HCT116 (cell line): Measurements from ENCODE around the gene MKRN1. TPM values are rescaled to one million over a fixed set of nuclear protein-coding genes. Genes with fewer than 3 reads are reported as not detected.

Experiments used
- ATAC-seq: fragments of 200-7000 bp; cut with Tn5 transposase; 2 replicates; pipeline ENCODE4 v1.9.1; 2020; ENCODE audit warnings: mild to moderate bottlenecking, moderate library complexity
- BruUV-seq: library from RNA; stranded (reverse); fragments of 400-500 nt; replicated peaks from 2 replicates; lab custom pipeline; 2021; lab: Mats Ljungman, UMichigan
- CTCF ChIA-PET: fragments of 300-600 bp; sonication (Branson Sonifier 250); formaldehyde crosslinking; loops from one replicate; lab custom pipeline; 2021; ENCODE audit warnings: antibody characterized with exemption; lab: Charles Lee
- POLR2A ChIA-PET: fragments of 300-600, 350-600 bp; sonication (Branson Sonifier 250); formaldehyde crosslinking; loops from one replicate; lab custom pipeline; 2021; ENCODE audit warnings: antibody characterized with exemption; lab: Charles Lee
- RAD21 ChIA-PET, 2 experiments: fragments of 300-600 bp; sonication (Branson Sonifier 250); formaldehyde crosslinking; loops; one replicate each; lab custom pipeline; 2023; ENCODE audit warnings: low total read pairs in 2 of 2; ENCODE audit not compliant: uncharacterized antibody in 2 of 2, unreplicated experiment in 2 of 2, low non-redundant PET in 1 of 2; lab: Charles Lee
- DNase-seq: peaks from one replicate; pipeline ENCODE4 v3.0.0-alpha.2; 2010; ENCODE audit warnings: low read depth, low spot score
- H2AFZ ChIP-seq: fragments of 200-600 bp; shearing (Covaris generic), sonication (generic); 2 replicates; pipeline ENCODE4 v1.6.1; 2017; ENCODE audit warnings: low read depth, mixed run types, mixed read lengths, antibody characterized with exemption, low read length; ENCODE audit not compliant: poor library complexity, severe bottlenecking
- H3K27ac ChIP-seq: 2 replicates; pipeline ENCODE4 v1.5.1; 2012; ENCODE audit warnings: low read depth, low read length
- H3K27me3 ChIP-seq: fragments of 200-600 bp; sonication (generic); 2 replicates; pipeline ENCODE4 v1.6.1; 2016; ENCODE audit warnings: mixed run types, low read length, mixed read lengths; ENCODE audit not compliant: insufficient read depth
- H3K36me3 ChIP-seq, 2 experiments: fragments of 200-500 bp in 1 of 2; fragments of 200-600 bp in 1 of 2; sonication (Bioruptor generic) in 1 of 2; sonication (generic) in 1 of 2; 2 replicates each; pipeline versions ENCODE4 v1.5.1 to v1.6.1; 2014 to 2016; ENCODE audit warnings: low read length in 2 of 2, inconsistent platforms in 1 of 2, mixed read lengths in 1 of 2, mixed run types in 1 of 2; ENCODE audit not compliant: insufficient read depth in 2 of 2, control insufficient read depth in 1 of 2
- H3K4me1 ChIP-seq, 2 experiments: fragments of 200-600 bp in 1 of 2; sonication (generic) in 1 of 2; 2 replicates each; pipeline versions ENCODE4 v1.5.1 to v1.6.1; 2012 to 2017; ENCODE audit warnings: low read length in 2 of 2, inconsistent platforms in 1 of 2, mild to moderate bottlenecking in 1 of 2, mixed read lengths in 1 of 2, mixed run types in 1 of 2, moderate library complexity in 1 of 2; ENCODE audit not compliant: insufficient read depth in 2 of 2, control insufficient read depth in 1 of 2
- H3K4me2 ChIP-seq: fragments of 200-600 bp; sonication (generic); 2 replicates; pipeline ENCODE4 v1.6.1; 2017; ENCODE audit warnings: mixed run types, low read length, mixed read lengths
- H3K4me3 ChIP-seq, 2 experiments: fragments of 200-600 bp in 1 of 2; sonication (generic) in 1 of 2; replicated peaks in 1 of 2; 2 replicates each; pipeline ENCODE4 v1.5.1; 2011 to 2016; ENCODE audit warnings: low read length in 2 of 2, control low read depth in 1 of 2, low read depth in 1 of 2, mild to moderate bottlenecking in 1 of 2, mixed read lengths in 1 of 2, mixed run types in 1 of 2
- H3K79me2 ChIP-seq: fragments of 200-600 bp; sonication (generic); 2 replicates; pipeline ENCODE4 v1.6.1; 2017; ENCODE audit warnings: mild to moderate bottlenecking, mixed run types, low read length, moderate library complexity, mixed read lengths; ENCODE audit not compliant: insufficient read depth
- H3K9ac ChIP-seq: fragments of 200-600 bp; sonication (generic); 2 replicates; pipeline ENCODE4 v1.6.1; 2016; ENCODE audit warnings: low read length, mixed read lengths
- H3K9me2 ChIP-seq: fragments of 200-600 bp; sonication (generic), shearing (Covaris generic); 2 replicates; pipeline ENCODE4 v1.6.1; 2017; ENCODE audit warnings: mixed run types, mild to moderate bottlenecking, moderate library complexity; ENCODE audit not compliant: insufficient read depth
- H3K9me3 ChIP-seq, 2 experiments: fragments of 200-500 bp in 1 of 2; fragments of 200-600 bp in 1 of 2; sonication (Bioruptor generic) in 1 of 2; sonication (generic) in 1 of 2; 2 replicates each; pipeline ENCODE4 v1.6.1; 2014 to 2017; ENCODE audit warnings: low read length in 2 of 2, mixed read lengths in 2 of 2, inconsistent platforms in 1 of 2, low read depth in 1 of 2, mild to moderate bottlenecking in 1 of 2, mixed run types in 1 of 2, moderate library complexity in 1 of 2; ENCODE audit not compliant: control insufficient read depth in 1 of 2, insufficient read depth in 1 of 2
- H4K20me1 ChIP-seq: fragments of 200-600 bp; sonication (generic), shearing (Covaris generic); 2 replicates; pipeline ENCODE4 v1.6.1; 2017; ENCODE audit warnings: mixed run types, mild to moderate bottlenecking, moderate library complexity; ENCODE audit not compliant: insufficient read depth
- ATF3 ChIP-seq: IDR thresholded peaks from 2 replicates; pipeline ENCODE4 v1.6.1; 2012
- CBX3 ChIP-seq: IDR thresholded peaks from 2 replicates; pipeline ENCODE4 v1.6.1; 2012; ENCODE audit warnings: low read depth
- CTCF ChIP-seq, 3 experiments: fragments of 200-600 bp in 1 of 3; sonication (generic) in 1 of 3; IDR thresholded peaks in 2 of 3; conservative IDR thresholded peaks in 1 of 3; 2 replicates each; pipeline ENCODE4 v1.5.1; 2012 to 2017; ENCODE audit warnings: low read depth in 2 of 3, low read length in 2 of 3, antibody characterized with exemption in 1 of 3, borderline replicate concordance in 1 of 3, control low read depth in 1 of 3, mild to moderate bottlenecking in 1 of 3, mixed read lengths in 1 of 3, mixed run types in 1 of 3, moderate library complexity in 1 of 3; ENCODE audit not compliant: insufficient read depth in 1 of 3
- EGR1 ChIP-seq: IDR thresholded peaks from 2 replicates; pipeline ENCODE4 v1.6.1; 2012; ENCODE audit warnings: low read depth
- ELF1 ChIP-seq: IDR thresholded peaks from 2 replicates; pipeline ENCODE4 v1.6.1; 2012; ENCODE audit warnings: low read depth, borderline replicate concordance
- EZH2 ChIP-seq: fragments of 200-600 bp; sonication (generic); IDR thresholded peaks from 2 replicates; pipeline ENCODE4 v1.6.1; 2017; ENCODE audit warnings: antibody characterized with exemption, mixed run types
- EZH2phosphoT487 ChIP-seq: fragments of 200-600 bp; IDR thresholded peaks from 2 replicates; pipeline ENCODE4 v1.6.1; 2018; ENCODE audit warnings: antibody characterized with exemption, borderline replicate concordance
- FOSL1 ChIP-seq: IDR thresholded peaks from 2 replicates; pipeline ENCODE4 v1.6.1; 2012; ENCODE audit warnings: low read depth
- JUND ChIP-seq: IDR thresholded peaks from 2 replicates; pipeline ENCODE4 v1.6.1; 2012
- POLR2AphosphoS5 ChIP-seq: IDR thresholded peaks from 2 replicates; pipeline ENCODE4 v1.6.1; 2011; ENCODE audit warnings: mild to moderate bottlenecking, low read depth, low read length, moderate library complexity
- RAD21 ChIP-seq: IDR thresholded peaks from 2 replicates; pipeline ENCODE4 v1.6.1; 2012; ENCODE audit warnings: low read depth, mild to moderate bottlenecking
- REST ChIP-seq: IDR thresholded peaks from 2 replicates; pipeline ENCODE4 v1.6.1; 2012; ENCODE audit warnings: low read depth
- SIN3A ChIP-seq: IDR thresholded peaks from 2 replicates; pipeline ENCODE4 v1.6.1; 2012; ENCODE audit warnings: low read depth
- SP1 ChIP-seq: IDR thresholded peaks from 2 replicates; pipeline ENCODE4 v1.6.1; 2012; ENCODE audit warnings: low read depth
- TCF7L2 ChIP-seq: IDR thresholded peaks from 2 replicates; pipeline ENCODE4 v1.7.0; 2011; ENCODE audit warnings: borderline replicate concordance, inconsistent platforms; ENCODE audit not compliant: insufficient read depth, insufficient read length; ENCODE audit errors: extremely low read depth
- YY1 ChIP-seq: IDR thresholded peaks from 2 replicates; pipeline ENCODE4 v1.6.1; 2011; ENCODE audit warnings: low read length, low read depth, moderate library complexity, mild to moderate bottlenecking; ENCODE audit not compliant: insufficient replicate concordance; ENCODE audit errors: extremely low read depth
- ZFX ChIP-seq: fragments of 450-650 bp; IDR thresholded peaks from 2 replicates; pipeline ENCODE4 v1.6.1; 2017
- intact Hi-C: fragments of 100-400 bp; cut with micrococcal nuclease; formaldehyde crosslinking; loops from 2 replicates; pipeline ENCODE4 v1.10.0; 2022
- total RNA-seq: library from RNA; stranded (reverse); gene quantifications from one replicate; pipeline ENCODE4 v1.2.1, GENCODE V29; 2021; ENCODE audit not compliant: unreplicated experiment

The MKRN1 gene
- total RNA-seq, 1 experiment from 2014 or later = 95.0 TPM

GRCh38 chr7:140425718-140426117, 53.6 kb downstream of the MKRN1 start:
- Histone ChIP-seq H3K9me3 (no peaks in the 10 kb centered on the region), H3K4me2 (no peak overlapping the region), H3K9ac (no peak overlapping the region), H3K27ac (no peak overlapping the region), H3K36me3 (no peaks in the 10 kb centered on the region), H3K27me3 (no peaks in the 10 kb centered on the region), H2AFZ (no peak overlapping the region), H3K4me3 (no peak overlapping the region), H3K9me2 (no peaks in the 10 kb centered on the region), H3K4me1 (no peaks in the 10 kb centered on the region), H4K20me1 (no peaks in the 10 kb centered on the region), H3K79me2 (no peaks in the 10 kb centered on the region)
- no peak for TF ChIP-seq ATF3
- no peak for TF ChIP-seq POLR2AphosphoS5
- no peak for TF ChIP-seq EZH2
- TF ChIP-seq EGR1 = no peak
- TF ChIP-seq TCF7L2 = no peak
- no peak for TF ChIP-seq YY1
- TF ChIP-seq EZH2phosphoT487 = no peak
- TF ChIP-seq SP1 = no peak
- TF ChIP-seq FOSL1 = no peak
- no peak for TF ChIP-seq ZFX
- no peak for TF ChIP-seq CTCF (IDR thresholded peaks at IDR 0.05 in 2 of 3, conservative IDR thresholded peaks at IDR 0.05 in 1 of 3; ENCODE audit: borderline replicate concordance in 1 of 3, insufficient read depth in 1 of 3, low read depth in 2 of 3, low read length in 2 of 3)
- no peak for TF ChIP-seq CBX3
- no peak for TF ChIP-seq SIN3A
- TF ChIP-seq JUND = no peak
- TF ChIP-seq REST = no peak
- TF ChIP-seq ELF1 = no peak
- TF ChIP-seq RAD21 = no peak
- BruUV-seq = no TSS peak
- no peak for ATAC-seq
- CTCF ChIA-PET = no interaction called here
- POLR2A ChIA-PET = no interaction called here
- no peak for DNase-seq
- intact Hi-C loops = no loop called here
- RAD21 ChIA-PET = no interaction called here
